Uterus (tissue), 2 donors: ENCODE data around the gene MTF1.

Experiments
- POLR2A ChIP-seq, 2 donors: fragments of 450-650 bp; IDR thresholded peaks; one replicate each; pipeline ENCODE4 v1.6.1; 2016; ENCODE audit warnings: antibody characterized with exemption in 2 of 2, mild to moderate bottlenecking in 1 of 2, moderate library complexity in 1 of 2
- TF ChIP-seq, protein P1 (sequence below), 4 experiments: fragments of 200-600 bp in 2 of 4; fragments of 450-650 bp in 2 of 4; sonication (generic) in 2 of 4; IDR thresholded peaks; one replicate each; pipeline ENCODE4 v1.5.1; 2016 to 2019; ENCODE audit warnings: antibody characterized with exemption in 4 of 4, mild to moderate bottlenecking in 2 of 4, moderate library complexity in 1 of 4

DNA sequence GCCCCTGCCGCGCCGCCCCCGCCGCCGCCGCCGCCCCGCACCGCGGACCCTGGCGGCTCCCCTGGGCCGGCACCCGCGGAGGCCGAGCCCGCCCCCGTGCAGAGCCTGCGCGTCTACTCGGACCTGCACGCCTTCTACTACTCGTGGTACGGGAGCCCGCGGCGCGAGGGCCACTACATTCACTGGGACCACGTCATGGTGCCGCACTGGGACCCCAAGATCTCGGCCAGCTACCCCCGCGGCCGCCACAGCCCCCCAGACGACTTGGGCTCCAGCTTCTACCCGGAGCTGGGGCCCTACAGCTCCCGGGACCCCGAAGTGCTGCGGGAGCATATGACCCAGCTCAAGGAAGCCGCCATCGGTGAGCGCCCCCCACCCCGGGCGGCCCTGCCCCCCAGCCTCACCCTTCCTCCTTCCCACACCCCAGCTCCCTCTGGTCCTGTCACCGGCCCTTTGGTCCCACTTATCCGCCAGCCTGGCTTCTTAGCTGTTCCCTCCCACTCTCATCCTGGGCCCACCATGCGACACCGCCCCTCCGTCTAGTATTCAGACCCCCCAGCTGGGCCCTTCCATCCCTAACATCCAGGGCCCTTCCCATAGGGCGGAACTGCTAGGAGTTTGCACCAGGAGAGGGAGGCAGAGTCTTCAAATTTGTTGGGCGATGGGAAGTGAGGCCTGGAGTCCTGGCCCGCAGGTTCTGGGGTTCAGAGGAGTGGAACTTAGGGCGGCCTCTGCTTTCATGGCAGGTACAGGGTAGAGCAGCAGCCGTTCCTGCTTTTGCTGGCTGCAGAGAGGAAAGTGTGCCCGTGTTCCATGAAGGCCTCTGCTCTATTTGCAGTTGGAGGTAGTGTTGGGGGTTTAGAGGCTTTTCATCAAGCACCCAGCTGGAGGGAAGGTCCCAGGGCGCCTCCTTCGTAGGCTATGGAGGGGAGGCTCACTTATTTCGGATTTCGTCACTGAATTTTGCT, 64.7 kb downstream of the MTF1 start:
- TF ChIP-seq, protein P1, sequence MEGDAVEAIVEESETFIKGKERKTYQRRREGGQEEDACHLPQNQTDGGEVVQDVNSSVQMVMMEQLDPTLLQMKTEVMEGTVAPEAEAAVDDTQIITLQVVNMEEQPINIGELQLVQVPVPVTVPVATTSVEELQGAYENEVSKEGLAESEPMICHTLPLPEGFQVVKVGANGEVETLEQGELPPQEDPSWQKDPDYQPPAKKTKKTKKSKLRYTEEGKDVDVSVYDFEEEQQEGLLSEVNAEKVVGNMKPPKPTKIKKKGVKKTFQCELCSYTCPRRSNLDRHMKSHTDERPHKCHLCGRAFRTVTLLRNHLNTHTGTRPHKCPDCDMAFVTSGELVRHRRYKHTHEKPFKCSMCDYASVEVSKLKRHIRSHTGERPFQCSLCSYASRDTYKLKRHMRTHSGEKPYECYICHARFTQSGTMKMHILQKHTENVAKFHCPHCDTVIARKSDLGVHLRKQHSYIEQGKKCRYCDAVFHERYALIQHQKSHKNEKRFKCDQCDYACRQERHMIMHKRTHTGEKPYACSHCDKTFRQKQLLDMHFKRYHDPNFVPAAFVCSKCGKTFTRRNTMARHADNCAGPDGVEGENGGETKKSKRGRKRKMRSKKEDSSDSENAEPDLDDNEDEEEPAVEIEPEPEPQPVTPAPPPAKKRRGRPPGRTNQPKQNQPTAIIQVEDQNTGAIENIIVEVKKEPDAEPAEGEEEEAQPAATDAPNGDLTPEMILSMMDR (IDR thresholded peaks at IDR 0.05): no peak
- no peak for TF ChIP-seq POLR2A (IDR thresholded peaks at IDR 0.05)
